Heart left ventricle (tissue), 11 donors: ENCODE results near the gene XAGE1B. TPM values are rescaled to one million over a fixed set of nuclear protein-coding genes. Genes with fewer than 3 reads are reported as not detected.

Source experiments
- polyA plus RNA-seq, 2 donors: library from polyadenylated mRNA; stranded (reverse); fragments of 200-250 nt; gene quantifications; one replicate each; pipeline ENCODE4 v1.2.3, GENCODE V29; 2013
- total RNA-seq, 9 donors: library from RNA; depleted of rRNA in 2 of 9; stranded (reverse); fragments of >200 nt in 2 of 9; fragmentation: NEBNext Ultra II Directional in 3 of 9; extraction: Animal tissue kit (Norgen Biotek cat#: 25700) in 3 of 9; gene quantifications; one replicate each; pipeline versions ENCODE4 v1.1.0 to v1.2.4, GENCODE V29; 2016 to 2023
- donor health status: ischemic (EF 13 %, LVEDD 7.1; RV severe dilation, severe dysfunction).
- donor health status: healthy with polysubstance abuse.
- donor health status: DM: no; HTN: yes; CAD: no.
- donor health status: DM: no; HTN: no; CAD: no.
- donor health status: ischemic (EF 25% LVEDD 5.7; RV mildly dilated, moderate dysfunction).
- donor health status: healthy.
- donor health status: DM: yes; HTN: yes; CAD: no.
- donor health status: PGD.
- donor health status: nonischemic (EF 23%, LVEDD 6.1; RV moderate dilation, normal function).

The XAGE1B gene
- total and polyA plus RNA-seq, 11 donors: not detected

Other genes starting within 250 kb of the XAGE1B start
- not detected for gene XAGE2, start 148.0 kb downstream of the XAGE1B start, total RNA-seq
- gene XAGE2, start 148.0 kb downstream of the XAGE1B start, polyA plus RNA-seq: not detected
- gene XAGE1A, start 21.3 kb downstream of the XAGE1B start, total RNA-seq: not detected
- not detected for gene XAGE1A, start 21.3 kb downstream of the XAGE1B start, polyA plus RNA-seq
- gene SSX7, start 137.8 kb upstream of the XAGE1B start, total RNA-seq: not detected
- not detected for gene SSX7, start 137.8 kb upstream of the XAGE1B start, polyA plus RNA-seq
- gene SSX2, start 190.1 kb upstream of the XAGE1B start, total RNA-seq: not detected
- not detected for gene SSX2, start 190.1 kb upstream of the XAGE1B start, polyA plus RNA-seq
- gene SSX2B, start 234.2 kb upstream of the XAGE1B start, total RNA-seq: not detected
- gene SSX2B, start 234.2 kb upstream of the XAGE1B start, polyA plus RNA-seq: not detected